ENCODE data around the gene ARL8A.

ARL8A gene

GRCh38 chr1:202140833-202141232 lies 3.7 kb downstream of the ARL8A start:
- Mint-ChIP-seq H3K9me3 (no peaks in the 10 kb centered on the region), H3K27ac (no peak overlapping the region), H3K27me3 (no peaks in the 10 kb centered on the region), H3K4me1 (peaks cover 49% of the 10 kb centered on the region), H3K4me3 (no peak overlapping the region)
- DNase-seq (no peak), ATAC-seq (no peak)

- no peak overlapping the region for H3K4me3 Mint-ChIP-seq
- peak; percentile 80 for ATAC-seq
- H3K27me3 Mint-ChIP-seq: no peaks in the 10 kb centered on the region
- no peaks in the 10 kb centered on the region for H3K9me3 Mint-ChIP-seq
- H3K4me1 Mint-ChIP-seq: peaks cover 6% of the 10 kb centered on the region
- DNase-seq: peak; percentile 41 to 42
- H3K27ac Mint-ChIP-seq: no peak overlapping the region
Observed at GRCh38 chr1:202135221-202135721, 9.3 kb downstream of the ARL8A start.

- Mint-ChIP-seq H3K27ac (no peak overlapping the region), H3K9me3 (no peaks in the 10 kb centered on the region), H3K4me1 (peaks cover 6% of the 10 kb centered on the region), H3K4me3 (no peak overlapping the region), H3K27me3 (no peaks in the 10 kb centered on the region)
- ATAC-seq: no peak
- DNase-seq: no peak
Observed at GRCh38 chr1:202134645-202135172, 9.8 kb downstream of the ARL8A start.

GRCh38 chr1:202133989-202134388 lies 10.5 kb downstream of the ARL8A start:
- H3K27ac Mint-ChIP-seq: no peak overlapping the region
- no peaks in the 10 kb centered on the region for H3K9me3 Mint-ChIP-seq
- no peaks in the 10 kb centered on the region for H3K27me3 Mint-ChIP-seq
- H3K4me3 Mint-ChIP-seq: no peak overlapping the region
- DNase-seq (no peak), ATAC-seq (no peak)
- H3K4me1 Mint-ChIP-seq: peaks cover 6% of the 10 kb centered on the region

GRCh38 chr1:202133496-202133895 lies 11.0 kb downstream of the ARL8A start:
- no peaks in the 10 kb centered on the region for H3K9me3 Mint-ChIP-seq
- H3K27ac Mint-ChIP-seq: no peak overlapping the region
- H3K4me1 Mint-ChIP-seq: peaks cover 3% of the 10 kb centered on the region

GRCh38 chr1:202133001-202133400 lies 11.5 kb downstream of the ARL8A start:
- no peaks in the 10 kb centered on the region for H3K27me3 Mint-ChIP-seq
- H3K4me1 Mint-ChIP-seq: no peaks in the 10 kb centered on the region
- DNase-seq (no peak), ATAC-seq (no peak)
- no peak overlapping the region for H3K27ac Mint-ChIP-seq
- H3K4me3 Mint-ChIP-seq: no peak overlapping the region
- no peaks in the 10 kb centered on the region for H3K9me3 Mint-ChIP-seq

More at GRCh38 chr1:202133496-202133895, 11.0 kb downstream of the ARL8A start:
- Mint-ChIP-seq H3K27me3 (no peaks in the 10 kb centered on the region), H3K4me3 (no peak overlapping the region)
- ATAC-seq (no peak), DNase-seq (no peak)

- Mint-ChIP-seq H3K4me3 (no peak overlapping the region), H3K4me1 (no peaks in the 10 kb centered on the region), H3K27me3 (no peaks in the 10 kb centered on the region), H3K9me3 (no peaks in the 10 kb centered on the region), H3K27ac (no peak overlapping the region)
- no peak for DNase-seq
- no peak for ATAC-seq
Observed at GRCh38 chr1:202131956-202132821, 12.3 kb downstream of the ARL8A start.

- H3K9me3 Mint-ChIP-seq: no peaks in the 10 kb centered on the region
- H3K27me3 Mint-ChIP-seq: peaks cover 7% of the 10 kb centered on the region
- H3K27ac Mint-ChIP-seq: no peak overlapping the region
- no peak overlapping the region for H3K4me3 Mint-ChIP-seq
- ATAC-seq: no peak
- no peaks in the 10 kb centered on the region for H3K4me1 Mint-ChIP-seq
- DNase-seq: no peak
Observed at GRCh38 chr1:202130816-202131522, 13.6 kb downstream of the ARL8A start.

GRCh38 chr1:202130297-202130721 lies 14.2 kb downstream of the ARL8A start:
- DNase-seq (no peak), ATAC-seq (peak; percentile 31)
- H3K27ac Mint-ChIP-seq: peak overlapping the region in 1 of 2 donors; percentile 87

GRCh38 chr1:202129453-202130296 lies 14.9 kb downstream of the ARL8A start:
- no peaks in the 10 kb centered on the region for H3K4me1 Mint-ChIP-seq
- no peaks in the 10 kb centered on the region for H3K9me3 Mint-ChIP-seq
- peak overlapping the region; percentile 22 to 87 for H3K27ac Mint-ChIP-seq
- H3K27me3 Mint-ChIP-seq: peaks cover 13% of the 10 kb centered on the region
- H3K4me3 Mint-ChIP-seq: no peak overlapping the region
- no peak for DNase-seq
- ATAC-seq: peak; percentile 3

More at GRCh38 chr1:202130297-202130721, 14.2 kb downstream of the ARL8A start:
- H3K9me3 Mint-ChIP-seq: no peaks in the 10 kb centered on the region
- no peaks in the 10 kb centered on the region for H3K4me1 Mint-ChIP-seq
- peaks cover 13% of the 10 kb centered on the region for H3K27me3 Mint-ChIP-seq
- H3K4me3 Mint-ChIP-seq: no peak overlapping the region

- Mint-ChIP-seq H3K4me1 (no peaks in the 10 kb centered on the region), H3K27me3 (peaks cover 13% of the 10 kb centered on the region), H3K4me3 (no peak overlapping the region), H3K9me3 (no peaks in the 10 kb centered on the region), H3K27ac (peak overlapping the region in 1 of 2 donors; percentile 32)
- DNase-seq (no peak), ATAC-seq (peak; percentile 8)
Observed at GRCh38 chr1:202127836-202128622, 16.5 kb downstream of the ARL8A start.

- peaks cover 14% of the 10 kb centered on the region for H3K27me3 Mint-ChIP-seq
- H3K9me3 Mint-ChIP-seq: no peaks in the 10 kb centered on the region
- H3K4me3 Mint-ChIP-seq: no peak overlapping the region
- no peaks in the 10 kb centered on the region for H3K4me1 Mint-ChIP-seq
- ATAC-seq (no peak), DNase-seq (no peak)
- no peak overlapping the region for H3K27ac Mint-ChIP-seq
Observed at GRCh38 chr1:202127061-202127460, 17.5 kb downstream of the ARL8A start.

GRCh38 chr1:202126426-202126825 lies 18.1 kb downstream of the ARL8A start:
- Mint-ChIP-seq H3K9me3 (no peaks in the 10 kb centered on the region), H3K27ac (no peak overlapping the region), H3K4me3 (no peak overlapping the region), H3K4me1 (no peaks in the 10 kb centered on the region), H3K27me3 (peaks cover 21% of the 10 kb centered on the region)
- DNase-seq (no peak), ATAC-seq (no peak)

GRCh38 chr1:202125611-202126010 lies 18.9 kb downstream of the ARL8A start:
- peaks cover 25% of the 10 kb centered on the region for H3K27me3 Mint-ChIP-seq
- H3K27ac Mint-ChIP-seq: no peak overlapping the region
- H3K9me3 Mint-ChIP-seq: no peaks in the 10 kb centered on the region
- no peak overlapping the region for H3K4me3 Mint-ChIP-seq
- ATAC-seq (no peak), DNase-seq (no peak)
- H3K4me1 Mint-ChIP-seq: no peaks in the 10 kb centered on the region
